Measurements from ENCODE around the gene WFS1. TPM values are rescaled to one million over a fixed set of nuclear protein-coding genes. Genes with fewer than 3 reads are reported as not detected.

WFS1 gene
- total RNA-seq, 1 donor = 17.0 TPM

GRCh38 chr4:6319530-6320150 is 50.0 kb downstream of the WFS1 start:
- Histone ChIP-seq H3K79me2 (ENCODE audit: insufficient read depth, low read length) (no peaks in the 10 kb centered on the region), H2AFZ (ENCODE audit: low read length) (no peak overlapping the region), H3K4me3 (ENCODE audit: insufficient read depth, low read length) (no peak overlapping the region), H3K27me3 (ENCODE audit: insufficient read depth, low read length) (peaks cover 13% of the 10 kb centered on the region), H3K4me1 (ENCODE audit: insufficient read depth, low read length) (peaks cover 4% of the 10 kb centered on the region), H3K4me2 (ENCODE audit: insufficient read depth, low read length) (no peak overlapping the region), H3K27ac (ENCODE audit: low read depth, low read length) (no peak overlapping the region), H3K36me3 (ENCODE audit: insufficient read depth, low read length) (no peaks in the 10 kb centered on the region), H4K20me1 (ENCODE audit: insufficient read depth, low read length) (no peaks in the 10 kb centered on the region), H3K9me3 (ENCODE audit: low read depth, low read length) (peaks cover 3% of the 10 kb centered on the region)
- no peak for TF ChIP-seq CTCF (IDR thresholded peaks at IDR 0.05; ENCODE audit: extremely low read depth, low read depth, low read length)
- DNase-seq (ENCODE audit: insufficient read length, low spot score, missing footprints) = no peak

GRCh38 chr4:6320663-6321062 is 51.0 kb downstream of the WFS1 start:
- Histone ChIP-seq H3K9me3 (ENCODE audit: low read depth, low read length) (peaks cover 3% of the 10 kb centered on the region), H3K79me2 (ENCODE audit: insufficient read depth, low read length) (no peaks in the 10 kb centered on the region), H4K20me1 (ENCODE audit: insufficient read depth, low read length) (no peaks in the 10 kb centered on the region), H2AFZ (ENCODE audit: low read length) (no peak overlapping the region), H3K27me3 (ENCODE audit: insufficient read depth, low read length) (peaks cover 13% of the 10 kb centered on the region), H3K36me3 (ENCODE audit: insufficient read depth, low read length) (no peaks in the 10 kb centered on the region), H3K4me3 (ENCODE audit: insufficient read depth, low read length) (no peak overlapping the region), H3K27ac (ENCODE audit: low read depth, low read length) (no peak overlapping the region), H3K4me2 (ENCODE audit: insufficient read depth, low read length) (no peak overlapping the region), H3K4me1 (ENCODE audit: insufficient read depth, low read length) (no peaks in the 10 kb centered on the region)
- no peak for DNase-seq (ENCODE audit: insufficient read length, low spot score, missing footprints)
- TF ChIP-seq CTCF (IDR thresholded peaks at IDR 0.05; ENCODE audit: extremely low read depth, low read depth, low read length) = no peak

- Histone ChIP-seq H2AFZ (ENCODE audit: low read length) (no peak overlapping the region), H3K27me3 (ENCODE audit: insufficient read depth, low read length) (peaks cover 11% of the 10 kb centered on the region), H3K27ac (ENCODE audit: low read depth, low read length) (no peak overlapping the region), H3K36me3 (ENCODE audit: insufficient read depth, low read length) (no peaks in the 10 kb centered on the region), H4K20me1 (ENCODE audit: insufficient read depth, low read length) (no peaks in the 10 kb centered on the region), H3K4me3 (ENCODE audit: insufficient read depth, low read length) (no peak overlapping the region), H3K9me3 (ENCODE audit: low read depth, low read length) (peaks cover 3% of the 10 kb centered on the region), H3K4me2 (ENCODE audit: insufficient read depth, low read length) (no peak overlapping the region), H3K4me1 (ENCODE audit: insufficient read depth, low read length) (no peaks in the 10 kb centered on the region), H3K79me2 (ENCODE audit: insufficient read depth, low read length) (no peaks in the 10 kb centered on the region)
- DNase-seq (ENCODE audit: insufficient read length, low spot score, missing footprints) = no peak
- TF ChIP-seq CTCF (IDR thresholded peaks at IDR 0.05; ENCODE audit: extremely low read depth, low read depth, low read length) = no peak
These were observed 51.7 kb downstream of the WFS1 start for GRCh38 chr4:6321361-6321760.

GRCh38 chr4:6322067-6322760 is 52.6 kb downstream of the WFS1 start:
- H3K4me3 ChIP-seq (ENCODE audit: insufficient read depth, low read length) = no peak overlapping the region
- H3K27ac ChIP-seq (ENCODE audit: low read depth, low read length) = no peak overlapping the region
- H3K4me2 ChIP-seq (ENCODE audit: insufficient read depth, low read length) = no peak overlapping the region
- no peak for TF ChIP-seq CTCF (IDR thresholded peaks at IDR 0.05; ENCODE audit: extremely low read depth, low read depth, low read length)
- no peaks in the 10 kb centered on the region for H3K79me2 ChIP-seq (ENCODE audit: insufficient read depth, low read length)
- peaks cover 3% of the 10 kb centered on the region for H3K9me3 ChIP-seq (ENCODE audit: low read depth, low read length)
- no peak overlapping the region for H2AFZ ChIP-seq (ENCODE audit: low read length)
- no peaks in the 10 kb centered on the region for H3K36me3 ChIP-seq (ENCODE audit: insufficient read depth, low read length)
- H3K27me3 ChIP-seq (ENCODE audit: insufficient read depth, low read length) = peaks cover 7% of the 10 kb centered on the region
- no peak for DNase-seq (ENCODE audit: insufficient read length, low spot score, missing footprints)
- no peaks in the 10 kb centered on the region for H3K4me1 ChIP-seq (ENCODE audit: insufficient read depth, low read length)
- H4K20me1 ChIP-seq (ENCODE audit: insufficient read depth, low read length) = no peaks in the 10 kb centered on the region

Data from osteoblast (primary cell).